Lower lobe of right lung (tissue), 2 donors: Measurements from ENCODE around the gene LRP10. TPM values are rescaled to one million over a fixed set of nuclear protein-coding genes. Genes with fewer than 3 reads are reported as not detected.
A peak's percentile ranks its signal among the peaks of the same experiment; 100 is the strongest.

Experiments used
- ATAC-seq, 2 donors: fragments of 200-7000 bp; cut with Tn5 transposase; one replicate each; pipeline ENCODE4 v1.9.1; 2020 to 2022; ENCODE audit warnings: mild to moderate bottlenecking in 2 of 2, moderate library complexity in 2 of 2
- DNase-seq: peaks from one replicate; pipeline ENCODE4 v3.0.0-alpha.2; 2020
- H3K27ac ChIP-seq: fragments of 200-600 bp; one replicate; pipeline ENCODE4 v1.8.0; 2022
- H3K27me3 ChIP-seq: fragments of 200-600 bp; one replicate; pipeline ENCODE4 v1.8.0; 2022; ENCODE audit warnings: low read depth
- H3K36me3 ChIP-seq: fragments of 200-600 bp; one replicate; pipeline ENCODE4 v1.8.0; 2022; ENCODE audit warnings: mild to moderate bottlenecking
- H3K4me1 ChIP-seq: fragments of 200-600 bp; one replicate; pipeline ENCODE4 v1.8.0; 2022
- H3K4me3 ChIP-seq: fragments of 200-600 bp; one replicate; pipeline ENCODE4 v1.8.0; 2022; ENCODE audit warnings: mild to moderate bottlenecking
- H3K9me3 ChIP-seq: fragments of 200-600 bp; one replicate; pipeline ENCODE4 v1.8.0; 2022
- intact Hi-C: fragments of 100-400 bp; cut with DNase I; formaldehyde crosslinking; loops from one replicate; pipeline ENCODE4 v1.11.0; 2022
- total RNA-seq: library from RNA; stranded (reverse); fragmentation: NEBNext Ultra II Directional; extraction: Animal tissue kit (Norgen Biotek cat#: 25700); gene quantifications from one replicate; pipeline ENCODE4 v1.2.1, GENCODE V29; 2021
- TF ChIP-seq, protein P1 (sequence below): fragments of 200-600 bp; IDR thresholded peaks from one replicate; pipeline ENCODE4 v1.8.0; 2022; ENCODE audit warnings: antibody characterized with exemption, mild to moderate bottlenecking
- donor health status: DM: no; HTN: yes; CAD: no; lungs with severe emphysema.

The LRP10 gene
- total RNA-seq, 1 donor from 2014 or later = 134 TPM

- TF ChIP-seq, protein P1, sequence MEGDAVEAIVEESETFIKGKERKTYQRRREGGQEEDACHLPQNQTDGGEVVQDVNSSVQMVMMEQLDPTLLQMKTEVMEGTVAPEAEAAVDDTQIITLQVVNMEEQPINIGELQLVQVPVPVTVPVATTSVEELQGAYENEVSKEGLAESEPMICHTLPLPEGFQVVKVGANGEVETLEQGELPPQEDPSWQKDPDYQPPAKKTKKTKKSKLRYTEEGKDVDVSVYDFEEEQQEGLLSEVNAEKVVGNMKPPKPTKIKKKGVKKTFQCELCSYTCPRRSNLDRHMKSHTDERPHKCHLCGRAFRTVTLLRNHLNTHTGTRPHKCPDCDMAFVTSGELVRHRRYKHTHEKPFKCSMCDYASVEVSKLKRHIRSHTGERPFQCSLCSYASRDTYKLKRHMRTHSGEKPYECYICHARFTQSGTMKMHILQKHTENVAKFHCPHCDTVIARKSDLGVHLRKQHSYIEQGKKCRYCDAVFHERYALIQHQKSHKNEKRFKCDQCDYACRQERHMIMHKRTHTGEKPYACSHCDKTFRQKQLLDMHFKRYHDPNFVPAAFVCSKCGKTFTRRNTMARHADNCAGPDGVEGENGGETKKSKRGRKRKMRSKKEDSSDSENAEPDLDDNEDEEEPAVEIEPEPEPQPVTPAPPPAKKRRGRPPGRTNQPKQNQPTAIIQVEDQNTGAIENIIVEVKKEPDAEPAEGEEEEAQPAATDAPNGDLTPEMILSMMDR = no peak
- Histone ChIP-seq H3K36me3 (peaks cover 44% of the 10 kb centered on the region), H3K9me3 (no peaks in the 10 kb centered on the region), H3K4me1 (peaks cover 38% of the 10 kb centered on the region), H3K27ac (peak overlapping the region; percentile 93), H3K27me3 (no peaks in the 10 kb centered on the region), H3K4me3 (peak overlapping the region; percentile 87)
- intact Hi-C loops = no loop called here
- peak; percentile 52 to 71 for ATAC-seq
- DNase-seq = peak; percentile 46
Measured at GRCh38 chr14:22837750-22838538, 33.6 kb upstream of the LRP10 start.

DNA sequence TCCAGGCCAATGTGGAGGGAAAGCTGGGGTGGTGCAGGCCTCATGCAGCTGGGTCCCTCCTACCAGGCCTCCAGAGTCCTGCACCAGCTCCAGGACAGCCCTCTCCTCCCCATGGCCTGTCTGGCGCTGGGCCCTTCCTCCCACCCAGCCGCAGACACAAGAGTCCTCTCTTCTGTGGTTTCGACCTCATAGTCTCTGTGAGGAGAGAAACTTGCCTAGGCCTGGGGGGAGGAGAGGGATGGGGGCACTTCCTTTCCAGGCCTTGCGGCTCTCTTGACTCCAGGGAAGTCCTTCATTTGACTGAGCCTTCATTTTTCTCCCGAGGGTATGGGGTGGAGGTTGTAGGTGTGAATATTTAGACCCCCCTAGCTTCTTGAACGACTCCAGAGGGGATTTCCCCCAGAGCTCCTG lies 32.9 kb upstream of the LRP10 start:
- H3K36me3 ChIP-seq = peaks cover 44% of the 10 kb centered on the region
- H3K4me1 ChIP-seq = peaks cover 38% of the 10 kb centered on the region
- peak; percentile 46 for DNase-seq
- peak overlapping the region; percentile 93 for H3K27ac ChIP-seq
- ATAC-seq = peak in 1 of 2 donors; percentile 7
- peak overlapping the region; percentile 87 for H3K4me3 ChIP-seq
- intact Hi-C loops = no loop called here
- H3K27me3 ChIP-seq = no peaks in the 10 kb centered on the region
- TF ChIP-seq, protein P1 = no peak
- H3K9me3 ChIP-seq = no peaks in the 10 kb centered on the region

- H3K27ac ChIP-seq = peak overlapping the region; percentile 93
- peak overlapping the region; percentile 87 for H3K4me3 ChIP-seq
- intact Hi-C loops = no loop called here
Measured at GRCh38 chr14:22839159-22839779, 32.3 kb upstream of the LRP10 start.

DNA sequence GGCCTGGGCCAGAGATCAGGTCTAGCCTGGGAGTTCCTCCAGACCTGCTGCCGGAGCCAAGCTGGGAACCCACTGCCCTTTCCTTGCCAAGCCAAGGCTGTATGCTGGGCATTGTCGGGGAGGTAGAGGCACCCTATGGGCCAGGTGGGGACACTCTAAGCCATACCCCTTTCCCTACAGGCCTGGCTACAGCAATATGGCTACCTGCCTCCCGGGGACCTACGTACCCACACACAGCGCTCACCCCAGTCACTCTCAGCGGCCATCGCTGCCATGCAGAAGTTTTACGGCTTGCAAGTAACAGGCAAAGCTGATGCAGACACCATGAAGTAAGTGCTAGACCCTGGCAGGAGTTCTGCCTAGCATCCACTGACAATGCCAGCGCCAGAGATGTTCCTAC lies 30.2 kb upstream of the LRP10 start:
- ATAC-seq (no peak), DNase-seq (peak; percentile 31)
- Histone ChIP-seq H3K27me3 (no peaks in the 10 kb centered on the region), H3K4me3 (no peak overlapping the region), H3K4me1 (peaks cover 40% of the 10 kb centered on the region), H3K9me3 (no peaks in the 10 kb centered on the region), H3K27ac (no peak overlapping the region), H3K36me3 (peaks cover 56% of the 10 kb centered on the region)
- intact Hi-C loops = no loop called here
- TF ChIP-seq, protein P1 = no peak

More at GRCh38 chr14:22839159-22839779, 32.3 kb upstream of the LRP10 start:
- TF ChIP-seq, protein P1 = no peak
- no peaks in the 10 kb centered on the region for H3K27me3 ChIP-seq
- no peak for ATAC-seq
- peak; percentile 41 for DNase-seq
- no peaks in the 10 kb centered on the region for H3K9me3 ChIP-seq
- H3K4me1 ChIP-seq = peaks cover 38% of the 10 kb centered on the region
- H3K36me3 ChIP-seq = peaks cover 44% of the 10 kb centered on the region

GRCh38 chr14:22841769-22842168 lies 29.8 kb upstream of the LRP10 start:
- peak; percentile 15 for DNase-seq
- Histone ChIP-seq H3K4me3 (no peak overlapping the region), H3K4me1 (peaks cover 45% of the 10 kb centered on the region), H3K36me3 (peaks cover 60% of the 10 kb centered on the region), H3K9me3 (no peaks in the 10 kb centered on the region), H3K27ac (no peak overlapping the region), H3K27me3 (no peaks in the 10 kb centered on the region)
- ATAC-seq = no peak
- TF ChIP-seq, protein P1 = no peak
- intact Hi-C loops = no loop called here
